AG04449 (cell line): ENCODE results near the gene PITPNB.

Source experiments
- CTCF ChIA-PET: fragments of 350-600 bp; formaldehyde crosslinking; extraction: SDS; loops from one replicate; lab custom pipeline; 2021; ENCODE audit warnings: antibody characterized with exemption; lab: Yijun Ruan, JAX
- POLR2A ChIA-PET: fragments of 400-600, 350-600 bp; formaldehyde crosslinking; extraction: SDS; loops from one replicate; lab custom pipeline; 2020; ENCODE audit warnings: antibody characterized with exemption, inconsistent platforms; lab: Yijun Ruan, JAX
- DNase-seq: peaks from one replicate; pipeline ENCODE4 v3.0.0-alpha.2; 2010; ENCODE audit warnings: low read depth, low spot score
- H3K4me3 ChIP-seq: 2 replicates; pipeline ENCODE4 v1.5.1; 2011; ENCODE audit warnings: low read depth, mild to moderate bottlenecking, control low read depth, low read length
- CTCF ChIP-seq: IDR thresholded peaks from one replicate; pipeline ENCODE4 v1.5.1; 2011; ENCODE audit warnings: mild to moderate bottlenecking, moderate library complexity, low read length, control low read depth, inconsistent platforms; ENCODE audit not compliant: insufficient read depth; ENCODE audit errors: missing control alignments

Gene PITPNB

GRCh38 chr22:27941143-27941542 is 22.1 kb upstream of the PITPNB start:
- TF ChIP-seq CTCF: no peak
- H3K4me3 ChIP-seq: no peak overlapping the region
- no peak for DNase-seq
- CTCF ChIA-PET: no interaction called here
- POLR2A ChIA-PET: no interaction called here

GRCh38 chr22:27937453-27937852 is 18.4 kb upstream of the PITPNB start:
- POLR2A ChIA-PET: no interaction called here
- no peak for TF ChIP-seq CTCF
- DNase-seq: no peak
- CTCF ChIA-PET: interaction anchor here (1.0 to 2.0 kb wide), 3 partner anchors 17 to 54 kb away, joined by 3 to 5 read pairs (median 4); partner anchors contain the start of gene PITPNB
- no peak overlapping the region for H3K4me3 ChIP-seq

GRCh38 chr22:27935897-27936296 is 16.8 kb upstream of the PITPNB start:
- CTCF ChIA-PET: interaction anchor here (2.0 kb wide), 1 partner anchor 17 kb away, joined by 4 read pairs; the partner anchor contains the start of gene PITPNB
- no peak for TF ChIP-seq CTCF
- no peak overlapping the region for H3K4me3 ChIP-seq
- no peak for DNase-seq
- POLR2A ChIA-PET: no interaction called here

GRCh38 chr22:27934069-27934468 is 15.0 kb upstream of the PITPNB start:
- TF ChIP-seq CTCF: no peak
- CTCF ChIA-PET: no interaction called here
- POLR2A ChIA-PET: no interaction called here
- no peak overlapping the region for H3K4me3 ChIP-seq
- no peak for DNase-seq

GRCh38 chr22:27933186-27933983 is 14.3 kb upstream of the PITPNB start:
- TF ChIP-seq CTCF: no peak
- CTCF ChIA-PET: no interaction called here
- POLR2A ChIA-PET: no interaction called here
- DNase-seq: no peak
- H3K4me3 ChIP-seq: no peak overlapping the region

GRCh38 chr22:27930331-27931060 is 11.4 kb upstream of the PITPNB start:
- ChIA-PET CTCF (interaction anchor here (0.7 to 2.2 kb wide), 5 partner anchors 9 to 90 kb away, joined by 3 to 10 read pairs (median 4); no protein-coding TSS in a partner anchor), POLR2A (interaction anchor here (0.9 to 2.0 kb wide), 2 partner anchors 11 to 1110 kb away, joined by 3 to 8 read pairs; partner anchors contain the start of gene PITPNB)
- no peak for DNase-seq
- TF ChIP-seq CTCF: no peak
- H3K4me3 ChIP-seq: no peak overlapping the region
